Bronchial epithelial cell (primary cell): Measurements from ENCODE around the gene ORC5. TPM values are rescaled to one million over a fixed set of nuclear protein-coding genes. Genes with fewer than 3 reads are reported as not detected.

Experiments used
- DNase-seq: peaks from one replicate; pipeline ENCODE4 v3.0.0-alpha.2; 2010; ENCODE audit warnings: low read depth
- FAIRE-seq: peaks from 2 replicates; lab custom pipeline; 2011; peaks lifted over from hg19 to GRCh38; lab: Jason Lieb, UNC
- H3K27me3 ChIP-seq: 2 replicates; pipeline ENCODE4 v1.5.1; 2011; ENCODE audit warnings: low read length; ENCODE audit not compliant: control insufficient read depth, insufficient read depth
- H3K36me3 ChIP-seq: 2 replicates; pipeline ENCODE4 v1.5.1; 2011; ENCODE audit warnings: low read length; ENCODE audit not compliant: control insufficient read depth, insufficient read depth
- H3K4me3 ChIP-seq: 2 replicates; pipeline ENCODE4 v1.5.1; 2011; ENCODE audit warnings: mild to moderate bottlenecking, low read depth, low read length, control low read depth
- total RNA-seq: library from RNA; depleted of rRNA; stranded (reverse); fragments of >200 nt; gene quantifications from 2 replicates; pipeline ENCODE4 v1.2.1, GENCODE V29; 2014
- TF ChIP-seq, protein P1 (sequence below): IDR thresholded peaks from 2 replicates; pipeline ENCODE4 v1.5.1; 2011; ENCODE audit warnings: mild to moderate bottlenecking, moderate library complexity, low read length, control low read depth, inconsistent platforms; ENCODE audit not compliant: insufficient read depth, severe bottlenecking

The ORC5 gene
- total RNA-seq, 1 donor from 2014 or later: 25.0 TPM

DNA sequence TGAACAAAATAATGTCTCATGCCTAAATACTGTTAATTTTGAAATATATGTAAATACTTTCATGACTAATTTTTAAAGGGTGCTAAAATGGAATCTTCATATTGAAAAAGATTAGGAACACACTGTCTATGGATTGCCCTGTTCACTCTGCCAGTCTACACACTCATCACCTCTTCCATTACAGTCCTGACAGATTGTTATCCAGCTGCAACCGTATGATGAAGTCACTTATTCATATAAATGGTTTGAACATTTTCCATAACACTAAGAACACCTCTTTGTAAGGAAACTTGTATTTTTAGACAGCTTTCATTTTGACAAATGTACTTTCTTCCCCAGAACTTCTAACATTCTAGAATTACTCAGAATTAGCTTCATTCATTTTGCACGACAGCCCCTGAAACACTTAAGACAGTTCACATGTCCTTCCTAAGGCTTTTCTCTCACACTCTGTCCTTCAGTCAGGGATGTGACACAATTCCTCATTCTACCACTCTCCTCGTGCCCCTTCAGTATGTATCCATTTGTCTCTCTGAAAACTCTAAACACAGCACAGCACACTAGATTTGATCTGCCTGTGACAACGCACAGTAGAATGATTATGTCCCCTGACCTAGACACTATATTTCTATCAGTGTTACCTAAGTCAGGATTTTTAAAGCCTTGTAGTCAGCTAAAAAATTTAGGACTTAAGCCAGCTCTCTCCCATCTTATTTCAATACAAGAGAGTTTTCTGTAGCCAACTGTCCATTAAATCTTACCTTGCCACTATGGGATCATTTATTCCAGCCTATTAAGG is 71.9 kb downstream of the ORC5 start:
- FAIRE-seq: no peak
- Histone ChIP-seq H3K27me3 (no peaks in the 10 kb centered on the region), H3K36me3 (peaks cover 2% of the 10 kb centered on the region), H3K4me3 (no peak overlapping the region)
- DNase-seq: no peak
- TF ChIP-seq, protein P1, sequence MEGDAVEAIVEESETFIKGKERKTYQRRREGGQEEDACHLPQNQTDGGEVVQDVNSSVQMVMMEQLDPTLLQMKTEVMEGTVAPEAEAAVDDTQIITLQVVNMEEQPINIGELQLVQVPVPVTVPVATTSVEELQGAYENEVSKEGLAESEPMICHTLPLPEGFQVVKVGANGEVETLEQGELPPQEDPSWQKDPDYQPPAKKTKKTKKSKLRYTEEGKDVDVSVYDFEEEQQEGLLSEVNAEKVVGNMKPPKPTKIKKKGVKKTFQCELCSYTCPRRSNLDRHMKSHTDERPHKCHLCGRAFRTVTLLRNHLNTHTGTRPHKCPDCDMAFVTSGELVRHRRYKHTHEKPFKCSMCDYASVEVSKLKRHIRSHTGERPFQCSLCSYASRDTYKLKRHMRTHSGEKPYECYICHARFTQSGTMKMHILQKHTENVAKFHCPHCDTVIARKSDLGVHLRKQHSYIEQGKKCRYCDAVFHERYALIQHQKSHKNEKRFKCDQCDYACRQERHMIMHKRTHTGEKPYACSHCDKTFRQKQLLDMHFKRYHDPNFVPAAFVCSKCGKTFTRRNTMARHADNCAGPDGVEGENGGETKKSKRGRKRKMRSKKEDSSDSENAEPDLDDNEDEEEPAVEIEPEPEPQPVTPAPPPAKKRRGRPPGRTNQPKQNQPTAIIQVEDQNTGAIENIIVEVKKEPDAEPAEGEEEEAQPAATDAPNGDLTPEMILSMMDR: no peak

DNA sequence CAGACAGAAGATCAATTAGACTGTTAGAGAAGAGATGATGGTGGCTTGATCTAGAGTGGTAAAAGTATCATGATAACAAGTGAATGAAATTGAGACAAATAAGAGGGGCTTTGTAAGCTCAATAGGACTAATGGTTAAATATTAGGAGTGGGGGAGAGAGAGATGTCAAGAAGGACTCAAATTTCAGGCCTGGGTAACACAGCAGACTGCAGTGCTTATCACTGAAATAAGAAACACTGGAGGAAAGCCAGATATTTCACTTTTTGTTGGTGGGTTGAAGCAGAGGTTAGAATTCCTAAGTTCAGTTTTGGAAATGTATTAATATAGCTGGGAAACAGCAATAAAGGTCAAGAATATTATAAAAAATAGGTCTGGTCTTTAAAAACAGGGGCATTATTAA is 74.6 kb downstream of the ORC5 start:
- FAIRE-seq (no peak), DNase-seq (no peak)
- Histone ChIP-seq H3K4me3 (no peak overlapping the region), H3K36me3 (peaks cover 2% of the 10 kb centered on the region), H3K27me3 (no peaks in the 10 kb centered on the region)
- TF ChIP-seq, protein P1: no peak

DNA sequence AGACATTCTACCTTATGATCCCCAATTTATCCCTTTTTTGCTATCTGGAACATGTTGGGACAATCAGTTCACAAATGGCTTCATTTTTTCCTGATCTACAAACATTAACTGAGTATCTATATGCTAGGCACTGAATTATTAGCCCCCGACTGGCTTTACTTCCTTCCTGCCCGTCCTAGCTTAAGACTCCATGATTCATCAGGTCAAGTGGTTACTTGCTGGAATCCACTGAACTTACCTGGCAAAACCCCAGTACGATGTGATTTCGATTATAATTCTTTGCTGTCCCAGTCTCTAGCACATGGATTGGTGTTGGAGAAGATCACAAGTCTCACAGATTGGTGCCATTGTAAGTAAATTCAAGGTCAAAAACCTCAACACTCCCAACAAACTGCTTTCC is 77.1 kb downstream of the ORC5 start:
- peaks cover 2% of the 10 kb centered on the region for H3K36me3 ChIP-seq
- DNase-seq: peak; percentile 78
- H3K27me3 ChIP-seq: no peaks in the 10 kb centered on the region
- TF ChIP-seq, protein P1: no peak
- FAIRE-seq: no peak
- no peak overlapping the region for H3K4me3 ChIP-seq

DNA sequence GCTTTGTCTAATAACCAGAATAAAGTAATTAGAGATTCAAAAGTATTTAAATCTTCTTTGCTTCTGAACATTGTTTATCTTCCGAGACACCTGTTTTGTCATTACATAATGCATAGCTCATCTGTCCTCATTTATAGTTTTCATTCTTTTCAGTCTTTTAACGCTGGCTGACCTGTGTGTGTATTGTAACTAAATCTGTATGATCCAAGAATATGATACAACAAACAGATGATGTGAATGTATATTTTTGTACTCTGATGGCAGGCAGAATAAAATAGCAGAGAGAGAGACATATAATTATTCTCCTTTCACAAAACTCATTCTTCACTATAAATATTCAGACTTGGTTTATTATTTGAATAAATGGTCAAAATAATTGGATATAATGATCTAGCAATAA is 80.6 kb downstream of the ORC5 start:
- no peak for FAIRE-seq
- TF ChIP-seq, protein P1: no peak
- H3K4me3 ChIP-seq: no peak overlapping the region
- H3K36me3 ChIP-seq: no peaks in the 10 kb centered on the region
- DNase-seq: no peak
- no peaks in the 10 kb centered on the region for H3K27me3 ChIP-seq

DNA sequence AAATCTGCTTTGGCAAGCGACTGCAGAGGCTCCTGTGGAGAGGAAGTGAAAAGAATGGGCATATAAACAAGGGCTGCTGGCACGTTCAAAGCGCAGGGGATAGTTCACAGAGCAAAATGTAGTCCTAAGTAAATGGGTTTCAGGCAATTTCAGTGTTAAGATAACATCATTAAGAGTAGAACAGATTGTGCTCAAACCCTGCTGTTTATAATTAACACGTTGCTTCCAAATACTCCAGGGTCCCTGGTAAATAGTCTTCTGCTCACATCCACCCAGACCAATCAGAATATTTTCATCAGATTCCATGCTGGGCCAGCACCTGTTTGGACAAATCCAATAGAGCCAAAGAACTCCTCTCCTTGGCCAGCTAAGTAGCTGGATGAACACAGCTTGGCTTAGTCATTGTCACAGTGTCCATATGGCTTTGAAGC is 81.4 kb downstream of the ORC5 start:
- FAIRE-seq: no peak
- H3K36me3 ChIP-seq: no peaks in the 10 kb centered on the region
- H3K4me3 ChIP-seq: no peak overlapping the region
- TF ChIP-seq, protein P1: no peak
- H3K27me3 ChIP-seq: no peaks in the 10 kb centered on the region
- no peak for DNase-seq
